OCI-LY7 (cell line): ENCODE results near the gene CHST11.

Experiments
- EZH2phosphoT487 ChIP-seq: fragments of 200-600 bp; sonication (generic); IDR thresholded peaks from 2 replicates; pipeline ENCODE4 v1.6.1; 2018; ENCODE audit warnings: low read depth, borderline replicate concordance, mild to moderate bottlenecking, mixed run types, antibody characterized with exemption, low read length, moderate library complexity, mixed read lengths
- TF ChIP-seq, protein P1 (sequence below): fragments of 200-600 bp; sonication (generic); conservative IDR thresholded peaks from 2 replicates; pipeline ENCODE4 v1.5.1; 2014; ENCODE audit warnings: mild to moderate bottlenecking, antibody characterized with exemption, low read length, moderate library complexity, mixed read lengths

DNA sequence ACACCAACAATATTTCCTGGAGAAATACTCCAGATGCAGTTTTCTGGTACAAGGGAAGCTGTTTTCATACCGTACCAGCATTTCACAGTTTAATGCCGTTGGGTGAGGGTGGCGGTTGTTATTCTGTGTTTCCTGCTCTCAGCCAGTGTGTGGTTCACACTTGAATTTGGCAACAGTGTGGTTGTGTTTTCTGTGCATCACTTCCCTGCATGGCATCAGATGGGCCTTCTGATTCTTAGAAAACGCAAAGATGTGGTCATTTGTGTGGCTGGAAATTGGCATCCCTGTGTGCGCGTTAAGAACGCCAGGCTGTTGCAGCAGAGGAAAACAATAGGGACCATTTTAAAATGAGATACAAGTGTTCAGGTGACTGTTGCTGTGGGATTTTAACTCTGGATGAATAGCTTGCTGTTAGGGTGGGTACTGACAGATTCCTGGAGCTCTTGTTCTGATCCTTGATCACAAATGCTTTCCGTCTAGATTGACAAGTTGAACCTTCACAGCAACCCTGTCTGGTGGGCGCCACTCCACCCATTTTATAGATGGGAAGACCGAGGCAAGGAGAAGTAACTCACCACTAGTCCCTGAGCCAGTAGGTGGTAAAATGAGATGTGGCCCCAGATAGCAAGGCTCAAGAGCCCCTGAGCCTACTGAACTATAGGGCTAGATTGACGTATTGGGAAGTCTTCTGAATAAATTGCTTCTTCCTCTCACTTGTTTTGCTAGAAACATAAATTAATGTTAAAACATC is 231.2 kb downstream of the CHST11 start:
- no peak for TF ChIP-seq EZH2phosphoT487
- TF ChIP-seq, protein P1, sequence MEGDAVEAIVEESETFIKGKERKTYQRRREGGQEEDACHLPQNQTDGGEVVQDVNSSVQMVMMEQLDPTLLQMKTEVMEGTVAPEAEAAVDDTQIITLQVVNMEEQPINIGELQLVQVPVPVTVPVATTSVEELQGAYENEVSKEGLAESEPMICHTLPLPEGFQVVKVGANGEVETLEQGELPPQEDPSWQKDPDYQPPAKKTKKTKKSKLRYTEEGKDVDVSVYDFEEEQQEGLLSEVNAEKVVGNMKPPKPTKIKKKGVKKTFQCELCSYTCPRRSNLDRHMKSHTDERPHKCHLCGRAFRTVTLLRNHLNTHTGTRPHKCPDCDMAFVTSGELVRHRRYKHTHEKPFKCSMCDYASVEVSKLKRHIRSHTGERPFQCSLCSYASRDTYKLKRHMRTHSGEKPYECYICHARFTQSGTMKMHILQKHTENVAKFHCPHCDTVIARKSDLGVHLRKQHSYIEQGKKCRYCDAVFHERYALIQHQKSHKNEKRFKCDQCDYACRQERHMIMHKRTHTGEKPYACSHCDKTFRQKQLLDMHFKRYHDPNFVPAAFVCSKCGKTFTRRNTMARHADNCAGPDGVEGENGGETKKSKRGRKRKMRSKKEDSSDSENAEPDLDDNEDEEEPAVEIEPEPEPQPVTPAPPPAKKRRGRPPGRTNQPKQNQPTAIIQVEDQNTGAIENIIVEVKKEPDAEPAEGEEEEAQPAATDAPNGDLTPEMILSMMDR = no peak
